H1 (cell line): Measurements from ENCODE around the gene MARK3. TPM values are rescaled to one million over a fixed set of nuclear protein-coding genes. Genes with fewer than 3 reads are reported as not detected.

Experiments
- CTCF ChIA-PET: fragments of 300-600 bp; sonication (Branson Sonifier 250); formaldehyde crosslinking; loops from one replicate; lab custom pipeline; 2021; ENCODE audit not compliant: partially characterized antibody; lab: Charles Lee
- POLR2A ChIA-PET: fragments of 300-600 bp; sonication (Branson Sonifier 250); formaldehyde crosslinking; loops from one replicate; lab custom pipeline; 2021; ENCODE audit warnings: inconsistent platforms; ENCODE audit not compliant: partially characterized antibody; lab: Charles Lee
- DNase-seq, 2 experiments: peaks; one replicate each; pipeline versions ENCODE4 v3.0.0 to v3.0.0-alpha.2; 2010 to 2022; ENCODE audit warnings: low spot score in 2 of 2, low read depth in 1 of 2, mixed read lengths in 1 of 2
- FAIRE-seq: peaks from 2 replicates; lab custom pipeline; 2011; peaks lifted over from hg19 to GRCh38; lab: Jason Lieb, UNC
- H2AFZ ChIP-seq: 2 replicates; pipeline ENCODE4 v1.8.1; 2012; ENCODE audit warnings: low read length, inconsistent platforms
- H2AK5ac ChIP-seq: 2 replicates; pipeline ENCODE4 v1.6.1; 2013; ENCODE audit warnings: low read depth, low read length
- H2BK120ac ChIP-seq: replicated peaks from 2 replicates; pipeline ENCODE3; 2013; ENCODE audit warnings: low read depth, low read length, inconsistent platforms
- H2BK12ac ChIP-seq: 2 replicates; pipeline ENCODE4 v1.6.1; 2013; ENCODE audit warnings: low read depth, low read length
- H2BK15ac ChIP-seq: 2 replicates; pipeline ENCODE4 v1.6.1; 2013; ENCODE audit warnings: low read length
- H2BK20ac ChIP-seq: 2 replicates; pipeline ENCODE4 v1.6.1; 2013; ENCODE audit warnings: low read length
- H2BK5ac ChIP-seq: 2 replicates; pipeline ENCODE4 v1.6.1; 2013; ENCODE audit warnings: low read depth, low read length
- H3K14ac ChIP-seq: 2 replicates; pipeline ENCODE4 v1.6.1; 2013; ENCODE audit warnings: inconsistent platforms; ENCODE audit not compliant: insufficient read length
- H3K18ac ChIP-seq: 2 replicates; pipeline ENCODE4 v1.6.1; 2013; ENCODE audit warnings: low read length; ENCODE audit errors: extremely low read depth
- H3K23ac ChIP-seq: 2 replicates; pipeline ENCODE4 v1.6.1; 2013; ENCODE audit warnings: inconsistent platforms; ENCODE audit not compliant: insufficient read length
- H3K23me2 ChIP-seq: 2 replicates; pipeline ENCODE4 v1.6.1; 2013; ENCODE audit warnings: low read depth, low read length
- H3K27ac ChIP-seq: 2 replicates; pipeline ENCODE4 v1.6.1; 2011; ENCODE audit warnings: low read depth, low read length, inconsistent platforms
- H3K27me3 ChIP-seq, 4 experiments: replicated peaks in 1 of 4; 1 replicate in 1 of 4; 2 replicates in 3 of 4; pipeline versions ENCODE4 v1.6.1 to v1.8.1; 2011 to 2013; ENCODE audit warnings: low read length in 3 of 4, mild to moderate bottlenecking in 3 of 4, inconsistent platforms in 2 of 4, mixed read lengths in 2 of 4, moderate library complexity in 1 of 4; ENCODE audit not compliant: control insufficient read depth in 3 of 4, insufficient read depth in 3 of 4; ENCODE audit errors: extremely low read depth in 1 of 4
- H3K36me3 ChIP-seq, 4 experiments: 2 replicates each; pipeline versions ENCODE4 v1.6.1 to v1.8.1; 2011 to 2013; ENCODE audit warnings: mild to moderate bottlenecking in 4 of 4, low read length in 3 of 4, moderate library complexity in 2 of 4, control low read depth in 1 of 4, inconsistent platforms in 1 of 4; ENCODE audit not compliant: insufficient read depth in 4 of 4, control insufficient read depth in 2 of 4
- H3K4ac ChIP-seq: replicated peaks from 2 replicates; pipeline ENCODE3; 2013; ENCODE audit warnings: low read length, low read depth, mixed read lengths, inconsistent platforms; ENCODE audit not compliant: insufficient read length
- H3K4me1 ChIP-seq, 4 experiments: replicated peaks in 1 of 4; 1 replicate in 1 of 4; 2 replicates in 3 of 4; pipeline versions ENCODE4 v1.6.1 to v1.8.1; 2011 to 2013; ENCODE audit warnings: low read length in 3 of 4, inconsistent platforms in 2 of 4, mixed read lengths in 1 of 4; ENCODE audit not compliant: insufficient read depth in 4 of 4, control insufficient read depth in 3 of 4
- H3K4me2 ChIP-seq, 2 experiments: 2 replicates each; pipeline versions ENCODE4 v1.6.1 to v1.8.1; 2011 to 2013; ENCODE audit warnings: low read depth in 2 of 2, low read length in 2 of 2, control low read depth in 1 of 2, inconsistent platforms in 1 of 2, mild to moderate bottlenecking in 1 of 2; ENCODE audit not compliant: insufficient read depth in 1 of 2
- H3K4me3 ChIP-seq, 4 experiments: fragments of 200-600, 300-600 bp in 1 of 4; sonication (generic), shearing (Covaris generic), sonication (Bioruptor Twin) in 1 of 4; 2 replicates each; pipeline versions ENCODE4 v1.5.1 to v1.8.1; 2011 to 2016; ENCODE audit warnings: low read length in 4 of 4, low read depth in 3 of 4, control low read depth in 2 of 4, inconsistent platforms in 2 of 4, mild to moderate bottlenecking in 2 of 4, mixed read lengths in 1 of 4, moderate library complexity in 1 of 4; ENCODE audit not compliant: insufficient read depth in 2 of 4; ENCODE audit errors: extremely low read depth in 1 of 4
- H3K56ac ChIP-seq: replicated peaks from 2 replicates; pipeline ENCODE3; 2013; ENCODE audit warnings: low read depth, mild to moderate bottlenecking, mixed read lengths, low read length, inconsistent platforms; ENCODE audit not compliant: insufficient read length
- H3K79me1 ChIP-seq: 2 replicates; pipeline ENCODE4 v1.6.1; 2013; ENCODE audit warnings: low read depth, low read length, control low read depth
- H3K79me2 ChIP-seq, 2 experiments: 2 replicates each; pipeline versions ENCODE4 v1.6.1 to v1.8.1; 2012 to 2013; ENCODE audit warnings: low read length in 2 of 2, mild to moderate bottlenecking in 2 of 2, inconsistent platforms in 1 of 2; ENCODE audit not compliant: insufficient read depth in 2 of 2, control insufficient read depth in 1 of 2
- H3K9ac ChIP-seq, 4 experiments: replicated peaks in 1 of 4; 1 replicate in 1 of 4; 2 replicates in 3 of 4; pipeline versions ENCODE4 v1.6.1 to v1.8.1; 2011 to 2013; ENCODE audit warnings: low read depth in 3 of 4, low read length in 3 of 4, control low read depth in 2 of 4, mild to moderate bottlenecking in 2 of 4, moderate library complexity in 2 of 4, inconsistent platforms in 1 of 4; ENCODE audit errors: extremely low read depth in 1 of 4
- H3K9me3 ChIP-seq, 2 experiments: 2 replicates each; pipeline versions ENCODE4 v1.6.1 to v1.8.1; 2012 to 2013; ENCODE audit warnings: mild to moderate bottlenecking in 2 of 2, moderate library complexity in 2 of 2, control low read depth in 1 of 2, inconsistent platforms in 1 of 2, low read depth in 1 of 2, low read length in 1 of 2, mixed read lengths in 1 of 2; ENCODE audit not compliant: insufficient read depth in 2 of 2
- H4K20me1 ChIP-seq, 2 experiments: replicated peaks in 1 of 2; 2 replicates each; pipeline versions ENCODE3 to v1.8.1; 2011 to 2013; ENCODE audit warnings: inconsistent platforms in 2 of 2, low read length in 2 of 2, mild to moderate bottlenecking in 1 of 2; ENCODE audit not compliant: insufficient read depth in 2 of 2, control insufficient read depth in 1 of 2
- H4K5ac ChIP-seq: 2 replicates; pipeline ENCODE4 v1.6.1; 2013; ENCODE audit warnings: low read length, low read depth, mixed read lengths, inconsistent platforms; ENCODE audit not compliant: insufficient read length
- H4K8ac ChIP-seq: 2 replicates; pipeline ENCODE4 v1.8.0; 2013; ENCODE audit warnings: mild to moderate bottlenecking, moderate library complexity, low read length, inconsistent platforms; ENCODE audit not compliant: insufficient read depth; ENCODE audit errors: extremely low read depth
- H4K91ac ChIP-seq: replicated peaks from 2 replicates; pipeline ENCODE3; 2013; ENCODE audit warnings: low read length, mixed read lengths, inconsistent platforms; ENCODE audit not compliant: insufficient read length
- CEBPB ChIP-seq: IDR thresholded peaks from 2 replicates; pipeline ENCODE4 v1.6.1; 2012; ENCODE audit warnings: low read depth, low read length
- SP4 ChIP-seq: IDR thresholded peaks from 2 replicates; pipeline ENCODE4 v1.6.1; 2012; ENCODE audit warnings: low read length, inconsistent platforms
- TBP ChIP-seq: IDR thresholded peaks from 2 replicates; pipeline ENCODE4 v1.6.1; 2011; ENCODE audit warnings: low read depth, low read length, improper control_type of control experiment
- TCF12 ChIP-seq: IDR thresholded peaks from 2 replicates; pipeline ENCODE4 v1.6.1; 2011; ENCODE audit warnings: low read depth, mild to moderate bottlenecking, low read length
- WGBS, 2 experiments: shearing (Covaris generic) in 1 of 2; methylation state at CpG; one replicate each; pipeline versions ENCODE4 v1.1.6 to v1.1.7; 2013 to 2015; ENCODE audit warnings: low lambda C conversion rate in 2 of 2, mixed read lengths in 2 of 2, inconsistent platforms in 1 of 2, low coverage in 1 of 2, missing lambda C conversion rate in 1 of 2; ENCODE audit not compliant: insufficient replicate concordance in 2 of 2, insufficient coverage in 1 of 2, insufficient read length in 1 of 2; ENCODE audit errors: extremely low coverage in 1 of 2, missing lambda C conversion rate in 1 of 2; 5-methylcytosine and 5-hydroxymethylcytosine counted together
- polyA plus RNA-seq, 7 experiments: library from polyadenylated mRNA; depleted of rRNA in 3 of 7; stranded (reverse) in 5 of 7; unstranded in 2 of 7; fragments of >200 nt in 5 of 7; fragments of 200-250 nt in 2 of 7; gene quantifications; 1 replicate in 5 of 7; 2 replicates in 1 of 7; 4 replicates in 1 of 7; pipeline versions ENCODE4 v1.2.1 to v1.2.3, GENCODE V29; 2011 to 2013; ENCODE audit warnings: missing spikeins in 2 of 7, mixed read lengths in 2 of 7
- total RNA-seq: library from RNA; stranded (reverse); fragmentation: NEBNext Ultra II Directional; extraction: Animal tissue kit (Norgen Biotek cat#: 25700); gene quantifications from 2 replicates; pipeline ENCODE4 v1.2.1, GENCODE V29; 2021

Gene MARK3
- total and polyA plus RNA-seq, 2 of the 8 experiments (the other 6 are each of a cell fraction or from before 2014, with no cell fraction given): 39.4 to 76.9 TPM

DNA sequence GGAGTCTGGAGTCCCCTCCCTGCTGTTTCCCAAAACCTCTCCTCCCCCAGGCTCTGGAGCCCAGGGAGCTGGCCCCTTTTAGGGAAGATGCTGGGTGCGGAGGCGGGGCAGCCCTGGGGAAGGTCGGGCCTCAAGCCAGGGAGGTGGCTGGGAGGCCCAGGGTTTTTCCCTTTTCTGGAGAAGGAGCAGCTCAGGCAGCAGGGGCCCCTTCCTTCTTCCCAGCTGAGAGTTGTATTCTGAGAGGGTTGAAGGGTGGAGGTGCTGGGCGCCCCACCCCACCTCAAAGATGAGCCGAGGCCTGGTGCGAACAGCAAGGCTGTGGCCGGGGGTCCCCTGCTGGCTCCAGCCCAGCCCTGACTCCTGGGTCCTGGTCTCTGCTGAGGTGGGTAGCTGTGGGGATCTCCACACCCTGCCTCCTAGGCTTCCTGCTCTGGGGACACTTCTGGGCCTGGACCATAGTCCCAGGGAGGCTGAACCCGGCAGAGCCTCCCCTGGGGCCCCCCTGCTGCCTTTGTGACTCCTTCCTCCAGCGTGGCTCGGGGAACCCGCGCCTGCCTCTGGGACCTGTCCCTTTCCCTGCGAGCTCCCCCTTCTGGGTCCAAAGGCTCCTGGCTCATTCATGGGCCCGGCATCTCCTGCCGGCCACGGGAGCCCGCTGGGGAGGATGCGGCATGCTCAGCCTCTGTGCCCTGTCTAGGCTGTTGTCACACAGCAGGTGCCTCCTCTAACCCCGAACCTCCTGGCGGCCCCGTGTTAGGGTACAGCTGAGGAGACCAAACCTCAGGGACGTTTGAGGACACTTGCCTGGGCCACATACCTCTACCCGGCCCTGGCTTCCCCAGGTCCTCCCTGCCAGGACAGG lies 148.2 kb downstream of the MARK3 start:
- peaks cover 24% of the 10 kb centered on the region for H3K79me1 ChIP-seq
- H3K36me3 ChIP-seq: peaks cover 0 to 17% (median 1%) of the 10 kb centered on the region in 4 experiments; a peak in 3 of 8 replicates
- no peak overlapping the region for H3K56ac ChIP-seq
- H3K27ac ChIP-seq: no peak overlapping the region
- H3K4ac ChIP-seq: no peak overlapping the region
- H3K14ac ChIP-seq: no peak overlapping the region
- H2AFZ ChIP-seq: no peak overlapping the region
- no peak overlapping the region for H4K8ac ChIP-seq
- H2BK12ac ChIP-seq: no peak overlapping the region
- no peak overlapping the region for H2BK5ac ChIP-seq
- no peak overlapping the region for H3K18ac ChIP-seq
- H4K91ac ChIP-seq: no peak overlapping the region
- H4K20me1 ChIP-seq: peaks cover 13 to 47% of the 10 kb centered on the region in 2 experiments
- 94% methylated on average over 21 of the region's 23 CpGs; no CpG with 5 or more reads in 1 of the 2 experiments for WGBS, 2 experiments
- TF ChIP-seq CEBPB (no peak), TBP (no peak), SP4 (no peak), TCF12 (no peak)
- TF ChIP-seq, all 59 proteins: peak for 0
- H3K27me3 ChIP-seq: no peaks in the 10 kb centered on the region; a peak in 2 of 7 replicates
- no peak overlapping the region for H2BK20ac ChIP-seq
- CTCF ChIA-PET: interaction anchor here (12.5 to 28.8 kb wide), 2 partner anchors 13 to 24 kb away, joined by 230 to 921 read pairs; partner anchors contain the start of gene CKB
- DNase-seq (no peak), FAIRE-seq (no peak)
- H2AK5ac ChIP-seq: no peak overlapping the region
- peaks cover 5 to 20% of the 10 kb centered on the region in 2 experiments; a peak in 3 of 4 replicates for H3K79me2 ChIP-seq
- no peak overlapping the region for H3K4me3 ChIP-seq
- H3K23me2 ChIP-seq: peaks cover 8% of the 10 kb centered on the region; the same call in 1 of the 2 replicates
- no peak overlapping the region for H3K23ac ChIP-seq
- no peak overlapping the region for H3K4me2 ChIP-seq
- H2BK120ac ChIP-seq: no peak overlapping the region
- H3K4me1 ChIP-seq: peaks cover 0 to 9% (median 7%) of the 10 kb centered on the region in 4 experiments; a peak in 6 of 7 replicates
- no peaks in the 10 kb centered on the region for H3K9me3 ChIP-seq
- H4K5ac ChIP-seq: no peak overlapping the region
- H2BK15ac ChIP-seq: no peak overlapping the region
- H3K9ac ChIP-seq: no peak overlapping the region
- POLR2A ChIA-PET: interaction anchor here (0.7 to 29.8 kb wide), 4 partner anchors 7 to 20 kb away, joined by 3 to 844 read pairs (median 72); partner anchors contain the start of gene CKB
